NCI-H1417 (cell line): ENCODE data around the gene CRISPLD2.
A peak's percentile ranks its signal among the peaks of the same experiment; 100 is the strongest.
"Not testable (repeated sequence)": the region's sequence is repeated elsewhere in the genome, so short reads cannot be mapped to it uniquely, and the experiment has no call there.

Source experiments
- DNase-seq, 3 experiments: peaks; one replicate each; lab custom pipeline; 2025; lab: John Stamatoyannopoulos, UW

The CRISPLD2 gene

DNA sequence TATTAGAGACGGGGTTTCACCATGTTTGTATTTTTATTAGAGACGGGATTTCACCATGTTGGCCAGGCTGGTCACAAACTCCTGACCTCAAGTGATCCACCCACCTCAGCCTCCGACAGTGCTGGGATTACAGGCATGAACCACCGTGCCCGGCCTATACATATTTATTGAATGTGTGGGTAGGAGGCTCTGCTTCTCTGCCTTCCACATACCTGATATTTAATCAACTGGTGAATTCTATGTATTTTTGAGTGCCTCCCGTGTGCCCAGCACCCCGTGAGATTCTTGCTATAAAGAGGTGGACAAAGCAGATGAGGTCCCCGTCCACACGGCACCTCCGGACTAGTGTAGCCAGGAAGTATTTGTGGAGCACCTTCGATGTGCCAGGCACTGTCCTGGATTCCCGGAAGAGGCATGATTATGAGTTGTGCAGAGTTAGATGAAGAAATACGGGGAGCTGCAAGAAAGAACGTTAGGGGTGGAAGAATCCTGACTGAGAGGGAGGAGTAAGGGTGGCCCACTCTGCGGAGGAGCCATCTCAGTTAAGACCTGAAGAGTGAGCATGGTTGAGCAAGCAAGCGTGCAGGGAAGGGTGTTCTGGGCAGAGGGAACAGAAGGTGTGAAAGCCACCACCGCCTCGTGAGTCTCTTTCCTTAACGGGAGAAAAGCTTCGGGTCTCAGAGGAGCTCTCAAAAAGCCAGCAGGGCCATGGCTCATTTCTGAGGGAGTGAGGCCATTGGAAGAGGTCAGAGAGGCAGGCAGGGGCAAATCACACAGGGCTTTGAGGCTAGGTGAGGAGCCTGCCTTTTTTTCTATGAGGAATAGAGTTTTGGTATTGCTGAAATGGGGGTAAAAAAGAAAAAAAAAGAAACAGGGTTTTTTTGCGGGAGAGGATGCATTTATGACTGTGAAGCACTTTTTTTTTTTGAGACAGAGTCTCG lies 21.2 kb downstream of the CRISPLD2 start:
- DNase-seq = no peak

DNA sequence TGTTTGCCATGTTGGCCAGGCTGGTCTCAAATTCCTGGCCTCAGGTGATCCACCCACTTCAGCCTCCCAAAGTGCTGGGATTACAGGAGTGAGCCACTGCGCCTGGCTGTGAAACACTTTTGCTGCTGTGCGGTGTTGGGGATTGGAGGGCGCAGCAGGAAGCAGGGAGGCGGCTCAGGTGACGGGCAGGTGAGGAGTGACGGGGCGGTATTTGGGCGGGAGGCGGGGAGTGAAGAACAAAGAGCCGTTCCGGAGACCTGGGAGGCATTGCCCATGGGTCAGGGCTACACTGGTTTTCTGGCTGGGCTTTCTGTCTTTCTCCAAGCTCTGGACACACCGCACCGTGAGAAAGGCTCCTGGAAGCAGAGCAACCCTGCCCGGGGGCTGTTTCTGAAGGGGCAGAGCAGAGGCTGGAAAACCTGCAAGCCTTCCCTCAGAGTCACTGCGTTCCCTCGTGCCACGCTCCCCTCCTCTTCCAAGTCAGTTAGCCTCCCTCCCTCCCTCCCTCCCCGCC lies 22.1 kb downstream of the CRISPLD2 start:
- DNase-seq = peak; percentile 82 to 90 (median 86)

DNA sequence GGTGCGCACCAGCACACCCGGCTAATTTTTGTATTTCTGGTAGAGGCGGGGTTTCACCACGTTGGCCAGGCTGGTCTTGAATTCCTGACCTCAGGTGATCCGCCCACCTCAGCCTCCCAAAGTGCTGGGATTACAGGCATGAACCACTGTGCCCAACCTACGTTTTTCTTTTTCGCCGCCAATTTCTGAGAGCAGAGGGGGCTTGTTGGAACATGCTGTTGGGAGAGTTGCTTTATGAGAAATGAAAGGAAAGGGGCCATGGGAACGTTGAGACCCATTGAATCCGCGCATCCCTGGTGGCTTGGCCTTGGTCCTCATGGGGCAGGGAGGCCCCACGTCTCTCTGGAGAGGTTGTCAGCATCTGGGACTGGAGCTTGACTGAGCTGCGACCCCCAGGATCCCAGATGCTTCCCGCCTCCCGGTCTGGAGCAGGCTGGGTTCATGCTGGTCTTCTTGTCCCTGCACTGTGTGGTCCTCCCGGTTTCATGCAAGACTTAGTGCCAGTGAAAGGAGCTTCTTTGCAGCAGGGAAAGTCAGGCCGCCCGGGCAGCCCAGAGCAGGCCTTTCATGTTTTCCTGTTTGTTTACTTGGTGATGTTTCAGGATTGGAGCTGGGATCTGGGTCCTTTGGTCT lies 22.8 kb downstream of the CRISPLD2 start:
- peak; percentile 21 to 69 (median 58) for DNase-seq

DNA sequence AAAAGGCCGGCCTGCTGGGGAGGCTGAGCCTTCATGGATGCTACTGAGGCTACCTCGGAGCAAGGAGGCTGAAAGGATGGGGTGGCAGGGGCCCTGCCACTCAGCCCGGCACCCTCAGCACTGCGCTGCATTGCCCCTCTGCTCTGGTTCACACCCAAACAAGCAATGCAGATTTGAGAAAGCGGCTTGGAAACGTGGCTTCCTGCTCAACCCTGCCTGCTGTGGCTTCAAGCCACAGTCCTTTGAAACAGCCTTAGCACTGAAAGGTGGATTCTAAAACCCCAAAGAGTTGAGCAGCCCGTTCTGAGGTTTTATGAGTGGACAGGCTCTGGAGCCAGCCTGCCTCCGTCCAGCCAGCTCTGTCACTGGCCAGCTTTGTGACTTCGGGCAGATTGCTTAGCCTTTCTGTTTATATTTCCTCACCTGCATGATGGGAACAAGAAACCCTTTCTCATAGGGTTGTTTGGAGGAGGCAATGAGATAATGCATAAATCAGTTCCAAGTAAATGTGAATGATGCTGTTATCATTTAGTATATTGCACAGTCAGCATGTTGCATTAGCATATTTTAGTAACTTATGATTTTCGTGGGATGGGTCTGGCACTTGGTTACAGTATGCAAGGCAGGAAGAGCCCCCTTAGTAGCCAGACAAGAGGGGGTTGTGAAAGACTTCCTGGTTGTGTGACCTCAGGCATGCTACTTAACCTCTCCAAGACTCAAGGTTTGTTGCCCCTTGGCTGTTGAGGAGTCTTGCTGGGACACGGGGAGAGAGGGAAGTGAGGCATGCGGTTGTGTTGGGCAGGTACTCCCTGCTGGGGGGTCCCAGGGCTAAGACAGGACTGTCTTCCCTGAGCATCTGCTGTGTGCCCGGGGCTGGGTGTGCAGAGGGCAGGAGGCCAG lies 23.6 kb downstream of the CRISPLD2 start:
- peak in 1 of 3 experiments; percentile 31 for DNase-seq

DNA sequence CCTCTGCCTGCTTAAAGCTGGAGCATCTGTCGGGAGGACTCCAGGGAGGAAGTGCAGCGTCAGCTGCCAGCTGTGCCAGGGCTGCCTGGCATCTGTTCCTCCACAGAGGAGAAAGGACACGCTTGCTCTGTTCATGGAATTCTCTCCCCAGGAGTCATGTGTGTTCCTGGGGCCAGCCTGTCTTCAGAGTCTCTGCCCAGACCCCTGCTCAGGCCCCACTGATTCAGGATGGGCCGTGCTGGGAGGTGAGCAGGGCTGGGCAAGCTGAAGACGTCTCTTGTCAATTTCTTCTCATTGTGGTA lies 24.2 kb downstream of the CRISPLD2 start:
- peak in 2 of 3 experiments; percentile 18 to 55 for DNase-seq

DNA sequence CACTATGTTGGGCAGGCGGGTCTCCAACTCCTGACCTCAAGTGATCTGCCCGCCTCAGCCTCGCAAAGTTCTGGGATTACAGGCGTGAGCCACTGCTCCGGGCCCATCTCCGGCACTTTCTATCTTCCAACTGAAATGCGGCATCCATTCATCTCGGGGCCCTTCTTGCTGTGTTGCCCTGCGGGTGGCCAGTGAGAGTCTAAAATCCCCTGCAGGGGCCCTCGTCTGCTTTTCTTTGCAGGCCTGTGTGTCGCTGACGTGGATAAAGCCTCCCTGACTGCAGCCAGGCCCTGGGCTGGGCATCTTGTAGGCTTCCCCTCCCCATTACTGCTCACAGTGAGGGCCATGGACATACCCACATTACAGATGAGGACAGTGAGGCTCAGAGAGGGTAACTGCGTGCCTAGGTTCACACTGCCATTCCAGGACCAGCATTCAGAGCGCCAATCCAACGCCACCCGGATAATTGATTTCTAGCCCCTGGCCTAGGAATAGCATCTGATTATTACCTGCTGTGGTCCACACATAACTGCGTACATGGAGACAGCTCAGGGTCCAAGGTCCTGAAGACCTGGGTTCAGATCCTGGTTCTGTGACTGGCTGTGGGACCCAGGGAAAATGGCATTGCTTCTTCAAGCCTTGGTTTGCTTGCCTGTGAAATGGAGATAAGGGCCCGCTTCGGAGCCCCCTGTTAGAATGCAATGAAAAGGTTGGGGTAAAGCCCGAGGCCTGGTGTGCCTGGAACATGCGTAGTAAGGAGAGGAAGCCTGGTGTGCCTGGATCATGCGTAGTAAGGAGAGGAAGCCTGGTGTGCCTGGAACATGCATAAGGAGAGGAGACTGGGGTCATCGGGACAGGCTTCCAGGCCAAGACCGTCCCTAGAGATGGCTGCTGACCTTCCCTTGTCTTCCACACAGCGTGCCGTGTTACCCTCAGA lies 25.0 kb downstream of the CRISPLD2 start:
- no peak for DNase-seq

DNA sequence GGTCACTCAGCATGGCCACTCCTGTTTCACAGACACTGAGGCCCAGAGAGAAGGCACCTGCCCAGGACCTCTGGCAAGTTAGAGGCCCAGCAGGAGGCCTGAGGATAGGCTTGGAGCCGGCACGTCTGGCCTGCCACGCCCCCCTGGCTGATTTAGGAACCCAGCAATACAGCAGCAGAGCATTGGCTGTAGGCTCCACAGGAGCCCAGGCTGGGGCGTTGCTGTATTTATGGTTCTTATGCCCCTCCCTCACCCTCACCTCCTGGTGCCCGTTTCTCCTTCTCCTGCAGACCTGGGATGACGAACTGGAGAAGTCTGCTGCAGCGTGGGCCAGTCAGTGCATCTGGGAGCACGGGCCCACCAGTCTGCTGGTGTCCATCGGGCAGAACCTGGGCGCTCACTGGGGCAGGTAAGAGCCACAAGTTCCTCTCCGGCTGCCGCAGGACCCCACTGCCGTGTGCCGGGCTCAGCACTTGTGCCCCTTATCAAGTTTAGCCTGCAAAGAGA lies 25.8 kb downstream of the CRISPLD2 start:
- peak; percentile 16 to 64 (median 21) for DNase-seq

DNA sequence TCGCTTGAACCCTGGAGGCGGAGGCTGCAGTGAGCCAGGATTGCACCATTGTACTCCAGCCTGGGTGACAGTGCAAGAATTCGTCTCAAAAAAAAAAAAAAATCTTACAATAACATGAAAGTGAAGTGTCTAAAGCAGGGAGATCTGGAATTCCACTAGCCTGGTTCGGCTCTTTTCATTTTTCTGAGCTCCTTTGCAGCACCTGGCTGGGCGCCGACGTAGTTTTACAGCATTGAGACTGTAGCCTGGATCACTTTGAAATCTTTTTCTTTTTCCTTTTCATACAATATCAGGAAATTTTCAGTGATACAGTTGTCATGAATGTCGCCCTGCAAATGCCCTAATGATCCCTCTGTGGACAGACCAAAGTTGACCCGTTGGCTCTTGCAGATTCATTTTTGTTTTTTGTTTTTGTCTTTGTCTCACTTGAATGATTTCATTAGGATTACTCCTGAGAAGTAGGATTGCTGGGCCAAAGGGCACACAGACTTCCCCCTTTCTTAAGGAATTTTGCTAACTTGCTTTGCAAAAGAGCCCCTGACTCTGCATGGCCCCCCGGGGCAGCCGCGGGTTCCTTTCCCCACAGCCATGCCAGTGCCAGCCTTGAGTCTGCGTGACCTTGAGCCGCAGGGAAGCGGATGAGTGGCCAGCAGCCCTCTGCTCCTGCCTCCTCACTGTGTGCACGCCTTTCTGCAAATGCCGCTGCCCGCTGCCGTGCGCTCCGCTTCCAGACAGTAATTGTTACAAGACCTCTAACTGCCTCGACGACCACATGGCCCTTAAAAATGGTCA lies 28.0 kb downstream of the CRISPLD2 start:
- no peak for DNase-seq

DNA sequence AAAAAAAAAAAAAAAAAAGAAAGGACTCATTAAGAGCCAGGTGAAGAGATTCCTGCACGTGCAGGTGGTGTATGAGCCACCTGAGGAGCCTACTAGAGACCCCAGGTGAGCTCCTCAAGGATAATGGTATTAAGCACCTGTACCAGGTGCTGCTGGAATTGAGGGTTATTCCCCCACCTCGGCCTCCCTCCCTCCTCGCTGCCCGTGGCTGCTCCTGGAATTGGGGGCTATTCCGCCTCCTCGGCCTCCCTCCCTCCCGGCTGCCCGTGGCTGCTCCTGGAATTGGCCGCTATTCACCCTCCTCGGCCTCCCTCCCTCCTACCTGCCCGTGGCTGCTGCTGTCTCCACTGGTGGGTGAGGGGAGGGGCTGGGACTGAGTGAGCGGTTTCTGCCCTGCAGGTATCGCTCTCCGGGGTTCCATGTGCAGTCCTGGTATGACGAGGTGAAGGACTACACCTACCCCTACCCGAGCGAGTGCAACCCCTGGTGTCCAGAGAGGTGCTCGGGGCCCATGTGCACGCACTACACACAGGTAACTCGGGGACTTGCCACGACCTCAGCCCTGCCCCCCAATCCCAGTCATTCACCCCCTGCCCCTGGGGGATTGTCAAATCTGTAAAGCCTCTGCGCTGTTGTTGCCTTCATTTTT lies 29.3 kb downstream of the CRISPLD2 start:
- DNase-seq = peak; percentile 16 to 53 (median 45)

DNA sequence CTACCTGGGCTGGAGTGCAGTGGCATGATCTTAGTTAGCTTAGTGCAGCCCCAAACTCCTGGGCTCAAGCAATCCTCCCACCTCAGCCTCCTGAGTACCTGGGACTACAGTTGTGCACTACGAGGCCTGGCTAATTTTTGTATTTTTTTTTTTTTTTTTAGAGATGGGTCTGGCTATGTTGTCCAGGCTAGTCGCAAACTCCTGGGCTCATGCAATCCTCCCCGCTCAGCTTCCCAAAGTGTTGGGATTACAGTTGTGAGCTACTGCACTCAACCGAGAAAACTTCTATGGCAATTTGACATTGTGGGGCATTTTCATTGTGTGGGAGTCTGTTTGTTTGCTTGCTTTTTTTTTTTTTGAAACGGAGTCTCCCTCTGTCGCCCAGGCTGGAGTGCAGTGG lies 30.0 kb downstream of the CRISPLD2 start:
- DNase-seq = no peak

DNA sequence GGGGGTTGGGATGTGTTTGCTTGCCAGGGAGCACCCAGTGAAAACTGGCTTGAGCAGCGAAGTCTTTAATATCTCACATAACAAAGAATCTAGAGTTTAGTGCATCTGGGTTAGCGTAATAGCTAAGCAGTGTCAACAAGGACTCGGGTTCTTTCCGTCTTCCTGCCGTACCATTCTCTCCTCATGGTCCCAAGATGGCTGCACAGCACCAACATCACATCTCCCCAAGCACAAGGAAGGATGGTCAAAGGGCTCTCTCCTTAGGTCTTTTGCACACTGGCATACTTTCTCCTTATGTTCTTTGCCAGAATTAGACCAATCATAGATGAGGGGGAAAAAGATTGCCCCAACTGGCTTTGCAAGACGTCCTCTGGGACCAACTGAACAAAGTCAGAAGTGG lies 30.9 kb downstream of the CRISPLD2 start:
- no peak for DNase-seq

DNA sequence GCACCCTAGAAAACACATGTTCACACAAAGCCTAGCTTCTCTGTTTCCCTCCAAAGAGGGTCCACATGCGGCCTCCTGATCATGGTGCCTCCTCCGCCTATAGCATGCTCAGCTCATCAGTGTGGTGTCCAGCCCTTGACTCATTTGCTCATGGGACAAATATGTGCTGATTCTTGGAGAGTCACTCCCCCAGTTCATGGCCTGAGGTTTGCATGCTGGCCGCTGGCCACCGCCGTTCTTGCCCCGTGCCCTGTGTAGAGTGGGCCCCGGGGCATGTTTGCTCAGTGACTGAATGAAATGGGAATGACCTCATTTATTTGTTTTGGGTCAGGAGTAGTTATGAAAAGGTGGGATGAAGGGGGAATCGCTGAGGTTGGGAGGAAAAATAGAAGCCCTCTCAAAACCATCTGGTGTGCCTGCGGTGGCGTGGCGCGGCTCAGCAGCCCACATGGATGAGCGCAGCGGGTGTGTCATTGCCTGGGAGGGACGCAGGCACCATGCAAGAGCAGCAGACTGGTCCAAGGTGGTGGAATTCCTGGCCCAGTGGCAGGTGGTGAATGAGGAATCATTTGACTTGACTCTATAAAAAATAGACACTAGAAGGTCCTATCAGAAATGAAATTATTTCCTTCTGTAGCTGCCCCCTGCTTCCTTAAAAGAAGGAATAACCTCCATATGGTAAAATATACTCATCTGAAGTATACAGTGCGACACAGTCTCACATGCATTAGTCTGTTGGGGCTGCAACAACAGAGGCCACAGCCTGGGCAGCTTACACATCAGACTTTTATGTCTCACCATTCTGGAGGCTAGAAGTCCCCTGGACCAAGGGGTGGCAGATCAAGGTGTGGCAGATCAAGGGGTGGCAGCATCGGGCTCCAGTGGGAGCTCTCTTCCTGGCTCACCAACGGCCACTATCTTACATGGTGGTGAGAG lies 31.7 kb downstream of the CRISPLD2 start:
- DNase-seq = peak; percentile 10 to 81 (median 47)

DNA sequence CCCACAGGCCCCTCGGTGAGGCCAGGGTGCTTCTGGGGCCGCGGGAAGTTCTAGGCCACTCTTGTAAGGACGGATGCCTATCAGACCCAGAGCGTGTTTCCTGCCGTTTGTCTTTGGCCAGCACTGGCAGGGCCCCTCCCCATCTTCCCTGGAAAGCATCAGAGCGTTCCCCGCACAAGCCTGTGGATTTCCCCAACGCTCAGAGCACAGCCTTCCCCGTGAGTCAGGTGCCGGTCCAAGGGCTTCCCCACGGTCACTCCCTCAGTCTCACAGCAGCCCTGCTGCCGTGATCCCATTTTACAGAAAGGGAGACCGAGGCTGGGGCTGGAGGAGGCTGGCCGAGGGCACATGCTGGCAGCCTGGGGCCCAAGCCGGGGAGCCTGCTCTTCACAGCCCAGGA lies 33.7 kb downstream of the CRISPLD2 start:
- DNase-seq = no peak

DNA sequence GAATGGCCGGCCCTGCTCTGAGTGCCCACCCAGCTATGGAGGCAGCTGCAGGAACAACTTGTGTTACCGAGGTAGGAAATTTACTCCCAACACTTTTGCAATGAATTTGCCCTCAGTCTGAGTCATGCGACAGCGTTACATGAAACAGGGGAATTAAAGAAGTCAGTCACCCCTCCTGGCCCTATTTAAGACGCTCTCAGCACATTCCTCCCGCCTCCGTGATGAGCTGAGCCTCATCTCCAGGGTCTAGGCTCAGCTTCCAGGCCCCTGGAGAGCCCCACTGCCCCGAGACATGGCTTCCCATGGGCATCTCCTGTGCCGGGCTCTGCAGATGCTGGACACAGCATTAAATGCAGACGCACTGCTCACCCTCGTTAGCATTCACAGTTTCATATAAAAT lies 35.0 kb downstream of the CRISPLD2 start:
- no peak for DNase-seq

DNA sequence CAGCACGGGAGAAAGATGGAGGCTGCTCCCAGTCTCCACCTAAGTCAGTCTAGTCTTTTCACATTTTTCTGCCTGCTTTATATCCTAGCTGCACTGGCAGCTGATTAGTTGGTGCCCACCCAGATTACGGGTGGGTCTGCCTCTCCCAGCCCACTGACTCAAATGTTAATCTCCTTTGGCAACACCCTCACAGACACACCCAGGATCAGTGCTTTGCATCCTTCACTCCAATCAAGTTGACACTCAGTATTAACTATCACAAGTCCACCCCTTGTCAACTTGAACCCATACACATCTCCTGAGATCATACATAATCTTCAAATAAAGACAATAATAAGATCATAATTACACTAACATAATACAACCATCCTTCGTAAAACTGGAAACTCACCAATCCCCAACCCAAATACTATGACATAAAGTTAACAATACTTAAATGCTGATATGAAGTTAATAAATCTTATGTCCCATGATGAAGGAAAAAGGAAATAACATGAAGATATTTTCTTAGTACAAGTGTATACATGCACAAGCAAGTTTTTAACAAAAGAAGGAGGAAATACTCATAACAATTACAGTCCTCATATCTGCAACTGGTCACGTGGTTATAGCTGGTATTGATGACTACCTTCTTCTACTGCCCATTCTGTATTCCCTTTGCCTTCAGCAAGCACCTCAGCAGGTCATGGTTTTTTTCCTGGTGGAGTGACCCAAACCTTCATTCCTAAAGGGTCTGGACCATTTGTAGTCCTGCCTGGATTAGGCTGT lies 35.8 kb downstream of the CRISPLD2 start:
- not testable (repeated sequence) for DNase-seq

DNA sequence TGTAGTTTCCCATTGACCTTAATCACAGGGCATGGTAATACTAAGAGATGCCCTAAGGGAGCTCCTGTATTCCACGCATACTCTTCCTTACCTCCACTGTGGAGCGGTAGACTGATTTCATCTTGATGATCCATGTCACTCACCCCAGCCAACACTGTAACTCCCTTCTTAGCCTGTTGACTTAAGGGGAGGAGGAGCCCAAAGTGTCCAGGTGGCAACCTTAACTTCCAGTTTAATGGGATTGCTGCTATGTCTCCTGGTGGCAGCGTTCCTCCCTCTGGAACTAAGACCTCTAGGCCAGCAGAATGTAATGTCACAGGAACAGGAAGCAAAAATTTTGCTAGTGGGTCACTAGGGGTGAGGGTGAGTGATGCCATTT lies 36.4 kb downstream of the CRISPLD2 start:
- DNase-seq = not testable (repeated sequence)

DNA sequence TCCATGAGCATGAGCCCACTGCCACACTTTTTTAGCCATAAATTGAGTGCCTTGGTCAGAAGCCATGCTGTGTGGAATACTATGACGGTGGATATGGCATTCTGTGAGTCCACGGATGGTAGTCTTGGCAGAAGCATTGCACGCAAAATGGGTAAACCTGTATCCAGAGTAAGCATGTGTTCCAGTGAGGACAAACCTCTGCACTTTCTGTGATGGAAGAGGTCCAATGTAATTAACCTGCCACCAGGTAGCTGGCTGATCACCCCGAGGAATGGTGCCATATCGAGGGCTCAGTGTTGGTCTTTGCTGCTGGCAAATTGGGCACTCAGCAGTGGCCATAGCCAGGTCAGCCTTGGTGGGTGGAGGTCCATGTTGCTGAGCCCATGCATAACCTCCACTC lies 37.0 kb downstream of the CRISPLD2 start:
- not testable (repeated sequence) for DNase-seq

DNA sequence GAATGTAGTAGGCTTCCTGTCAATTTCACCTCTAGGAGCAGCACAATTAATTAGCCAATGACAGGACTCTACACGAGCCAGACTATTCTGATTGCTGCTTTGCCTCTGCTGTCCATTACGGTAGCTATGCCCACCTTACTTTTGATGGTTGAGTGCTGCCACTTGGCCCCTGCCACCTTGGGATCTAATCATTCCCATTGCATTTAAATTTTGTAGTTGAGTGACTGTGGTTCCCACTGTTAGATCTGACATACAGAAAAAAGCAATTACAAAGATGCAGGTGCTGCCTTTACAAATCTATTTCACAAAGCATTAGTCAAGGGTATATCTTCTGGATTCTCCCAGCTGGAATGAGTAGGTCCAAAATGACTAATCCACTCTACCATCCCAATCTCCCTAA lies 39.9 kb downstream of the CRISPLD2 start:
- DNase-seq = no peak
